ENCODE results near the gene FPGS.
A peak's percentile ranks its signal among the peaks of the same experiment; 100 is the strongest.

FPGS gene

DNA sequence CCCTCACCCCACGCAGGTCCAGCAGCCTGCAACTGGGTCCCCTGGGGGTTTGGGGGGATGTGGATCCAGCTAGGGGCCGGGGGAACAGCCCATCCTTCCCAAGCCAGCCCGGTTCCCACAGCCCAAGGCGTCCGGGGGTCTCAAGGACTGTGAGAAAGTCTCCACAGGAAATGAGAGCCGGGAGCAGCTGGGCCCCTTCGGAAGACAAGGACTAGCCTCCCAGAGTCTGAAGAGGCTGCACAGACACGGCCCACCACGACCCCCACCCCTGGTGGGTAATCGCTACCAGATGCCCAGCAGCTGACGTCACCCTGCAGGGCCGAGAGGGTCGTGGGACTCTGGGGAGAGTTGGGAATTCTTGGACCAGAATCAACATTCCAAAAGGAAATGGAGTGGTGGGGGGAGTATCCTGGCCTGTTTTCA, 34.8 kb upstream of the FPGS start:
- H3K4me3 ChIP-seq (ENCODE audit: low read depth, low read length), result no peak overlapping the region
- TF ChIP-seq, protein P1, sequence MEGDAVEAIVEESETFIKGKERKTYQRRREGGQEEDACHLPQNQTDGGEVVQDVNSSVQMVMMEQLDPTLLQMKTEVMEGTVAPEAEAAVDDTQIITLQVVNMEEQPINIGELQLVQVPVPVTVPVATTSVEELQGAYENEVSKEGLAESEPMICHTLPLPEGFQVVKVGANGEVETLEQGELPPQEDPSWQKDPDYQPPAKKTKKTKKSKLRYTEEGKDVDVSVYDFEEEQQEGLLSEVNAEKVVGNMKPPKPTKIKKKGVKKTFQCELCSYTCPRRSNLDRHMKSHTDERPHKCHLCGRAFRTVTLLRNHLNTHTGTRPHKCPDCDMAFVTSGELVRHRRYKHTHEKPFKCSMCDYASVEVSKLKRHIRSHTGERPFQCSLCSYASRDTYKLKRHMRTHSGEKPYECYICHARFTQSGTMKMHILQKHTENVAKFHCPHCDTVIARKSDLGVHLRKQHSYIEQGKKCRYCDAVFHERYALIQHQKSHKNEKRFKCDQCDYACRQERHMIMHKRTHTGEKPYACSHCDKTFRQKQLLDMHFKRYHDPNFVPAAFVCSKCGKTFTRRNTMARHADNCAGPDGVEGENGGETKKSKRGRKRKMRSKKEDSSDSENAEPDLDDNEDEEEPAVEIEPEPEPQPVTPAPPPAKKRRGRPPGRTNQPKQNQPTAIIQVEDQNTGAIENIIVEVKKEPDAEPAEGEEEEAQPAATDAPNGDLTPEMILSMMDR (IDR thresholded peaks at IDR 0.05; ENCODE audit: control insufficient read depth, extremely low read depth, insufficient read depth), result no peak
- DNase-seq (ENCODE audit: low read depth), result no peak

DNA sequence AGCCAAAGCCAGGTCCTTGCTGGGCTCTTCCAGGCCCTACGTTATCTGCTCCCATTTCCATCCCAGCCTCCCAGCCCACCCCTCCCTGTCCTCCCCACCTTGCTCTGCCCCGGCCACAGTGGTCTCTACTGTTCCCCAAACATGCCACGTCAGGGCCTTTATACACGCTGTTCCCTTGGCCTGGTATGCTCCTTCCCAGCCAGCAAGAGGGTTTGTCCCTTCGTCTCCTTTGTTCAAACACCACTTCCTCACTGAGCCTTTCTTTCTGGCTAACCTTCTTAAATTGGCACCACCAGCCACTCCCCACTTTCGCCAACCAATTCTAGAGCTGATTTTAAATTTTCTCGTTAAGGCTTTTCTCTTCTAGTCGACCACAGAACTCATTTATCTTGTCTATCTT, 34.0 kb upstream of the FPGS start:
- TF ChIP-seq, protein P1 (IDR thresholded peaks at IDR 0.05; ENCODE audit: control insufficient read depth, extremely low read depth, insufficient read depth), result no peak
- DNase-seq (ENCODE audit: low read depth), result no peak
- H3K4me3 ChIP-seq (ENCODE audit: low read depth, low read length), result no peak overlapping the region

DNA sequence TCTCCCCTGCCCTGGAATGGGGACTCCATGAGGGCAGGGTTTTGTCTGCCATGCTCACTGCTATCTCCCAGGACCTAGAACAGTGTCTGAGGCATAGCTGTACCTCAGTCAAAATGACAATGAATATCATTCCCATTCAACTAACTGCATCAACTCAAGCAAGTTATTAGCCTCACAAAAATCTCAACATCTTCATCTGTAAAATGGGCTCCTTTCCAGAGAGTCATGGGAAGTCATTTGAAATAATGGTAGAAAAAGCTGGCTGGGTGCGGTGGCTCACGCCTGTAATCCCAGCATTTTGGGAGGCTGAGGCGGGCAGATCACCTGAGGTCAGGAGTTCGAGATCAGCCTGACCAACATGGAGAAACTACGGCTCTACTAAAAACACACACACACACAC, 33.6 kb upstream of the FPGS start:
- H3K4me3 ChIP-seq (ENCODE audit: low read depth, low read length), result no peak overlapping the region
- no peak for DNase-seq (ENCODE audit: low read depth)
- TF ChIP-seq, protein P1 (IDR thresholded peaks at IDR 0.05; ENCODE audit: control insufficient read depth, extremely low read depth, insufficient read depth), result no peak

DNA sequence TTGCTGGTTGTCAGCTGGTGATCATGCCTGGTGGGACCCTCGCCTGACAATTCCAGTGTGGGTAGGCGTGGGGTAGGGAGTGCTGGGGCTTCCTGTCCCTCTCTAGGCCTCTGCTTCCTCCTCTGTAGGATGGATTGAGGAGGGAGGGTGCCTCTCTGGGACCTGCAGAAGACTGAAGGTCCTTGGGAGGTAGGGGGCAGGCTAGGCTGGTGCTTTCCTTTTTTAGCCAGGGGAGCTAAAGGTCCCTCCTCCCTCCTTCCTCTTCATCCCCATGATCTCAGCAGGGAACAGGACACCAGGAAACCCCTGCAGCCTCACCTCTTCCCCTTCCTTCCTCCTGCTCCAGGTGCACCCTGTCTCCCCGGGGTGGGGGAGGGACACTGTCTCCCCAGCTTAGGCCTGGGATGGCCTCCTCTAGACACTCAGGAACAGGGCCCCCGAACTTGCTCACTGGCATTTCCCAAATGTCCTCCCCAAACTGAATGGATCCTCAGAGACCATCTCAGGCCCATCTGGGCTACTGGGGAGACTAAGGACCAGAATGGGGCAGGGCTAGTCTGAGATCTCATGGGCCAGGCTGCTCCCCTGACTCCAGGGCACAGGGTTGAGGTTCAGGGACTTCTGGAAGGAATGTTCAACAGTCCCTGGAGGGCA, 32.6 kb upstream of the FPGS start:
- no peak overlapping the region for H3K4me3 ChIP-seq (ENCODE audit: low read depth, low read length)
- DNase-seq (ENCODE audit: low read depth), result no peak
- TF ChIP-seq, protein P1 (IDR thresholded peaks at IDR 0.05; ENCODE audit: control insufficient read depth, extremely low read depth, insufficient read depth), result no peak

DNA sequence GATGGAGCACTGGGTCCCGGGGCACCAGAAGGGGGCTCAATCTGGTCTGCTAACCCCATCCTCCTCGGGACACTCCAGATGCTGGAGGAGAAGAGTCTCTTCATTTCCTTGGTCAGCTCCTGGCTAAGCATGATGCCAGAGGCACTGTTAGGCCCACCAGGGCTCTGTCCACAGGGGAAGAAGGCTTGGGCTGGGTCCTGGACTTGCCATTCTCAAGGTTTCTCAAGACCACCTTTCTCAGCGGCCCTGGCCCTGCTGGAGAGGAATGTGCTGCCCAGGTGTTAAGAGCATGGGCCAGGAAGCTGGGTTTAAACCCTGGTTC, 32.1 kb upstream of the FPGS start:
- no peak for DNase-seq (ENCODE audit: low read depth)
- H3K4me3 ChIP-seq (ENCODE audit: low read depth, low read length), result peak overlapping the region; percentile 47

DNA sequence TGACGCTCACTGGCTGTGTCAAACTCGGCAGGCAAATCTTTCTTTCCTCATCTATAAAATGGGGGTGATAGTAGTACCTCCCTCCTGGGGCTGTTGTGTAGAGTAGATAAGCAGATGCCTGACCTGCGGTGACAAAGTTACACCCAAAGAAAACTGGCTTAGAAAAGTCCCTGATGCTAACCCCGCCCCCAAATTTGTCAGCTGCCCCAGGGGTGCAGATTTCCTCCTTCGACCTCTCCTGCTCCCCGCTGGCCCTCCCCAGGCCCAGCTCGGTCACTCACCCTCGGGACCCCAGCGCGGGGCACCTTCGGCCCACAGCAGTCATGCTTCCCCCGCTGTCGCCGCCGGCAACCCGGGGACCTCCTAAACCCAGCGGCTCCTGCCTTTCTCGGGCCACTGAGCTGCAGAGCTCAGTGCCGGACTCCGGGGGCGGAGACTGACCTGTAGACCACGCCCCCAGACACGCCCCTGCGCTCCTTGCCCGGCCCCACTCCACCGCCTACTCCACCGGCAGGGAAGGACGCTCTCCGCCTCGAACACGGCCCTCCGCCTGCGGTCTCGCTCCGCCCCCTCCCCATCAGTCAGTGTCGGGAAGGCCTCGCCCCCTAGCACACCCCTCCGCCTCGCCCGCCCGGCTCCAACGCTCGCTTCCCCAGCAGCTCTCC, 31.6 kb upstream of the FPGS start:
- H3K4me3 ChIP-seq (ENCODE audit: low read depth, low read length), result peak overlapping the region; percentile 47
- DNase-seq (ENCODE audit: low read depth), result peak; percentile 89
- TF ChIP-seq, protein P1 (IDR thresholded peaks at IDR 0.05; ENCODE audit: control insufficient read depth, extremely low read depth, insufficient read depth), result no peak

More for the DNA sequence above, 32.1 kb upstream of the FPGS start:
- TF ChIP-seq, protein P1 (IDR thresholded peaks at IDR 0.05; ENCODE audit: control insufficient read depth, extremely low read depth, insufficient read depth), result no peak
